ENCODE data around the gene RAB3IL1. TPM values are rescaled to one million over a fixed set of nuclear protein-coding genes. Genes with fewer than 3 reads are reported as not detected.

Gene RAB3IL1
- total RNA-seq, 1 experiment from 2014 or later: 0.40 TPM

Other genes starting within 250 kb of the RAB3IL1 start
- gene DAGLA, start 237.2 kb downstream of the RAB3IL1 start, total RNA-seq (2014; rRNA removed; shearing (Covaris generic)): 0.65 and 0.91 TPM in 2 replicates
- 0.68 and 2.1 TPM in 2 replicates for gene MYRF, start 164.9 kb downstream of the RAB3IL1 start, total RNA-seq (2014; rRNA removed; shearing (Covaris generic))
- gene TMEM258, start 125.0 kb downstream of the RAB3IL1 start, total RNA-seq (2014; rRNA removed; shearing (Covaris generic)): 61.1 and 70.8 TPM in 2 replicates
- 145 and 148 TPM in 2 replicates for gene FEN1, start 124.7 kb downstream of the RAB3IL1 start, total RNA-seq (2014; rRNA removed; shearing (Covaris generic))
- 30.0 and 35.9 TPM in 2 replicates for gene FADS1, start 100.6 kb downstream of the RAB3IL1 start, total RNA-seq (2014; rRNA removed; shearing (Covaris generic))
- gene FADS2, start 89.3 kb downstream of the RAB3IL1 start, total RNA-seq (2014; rRNA removed; shearing (Covaris generic)): 21.3 and 33.8 TPM in 2 replicates
- gene FADS3, start 26.0 kb downstream of the RAB3IL1 start, total RNA-seq (2014; rRNA removed; shearing (Covaris generic)): 24.9 and 43.1 TPM in 2 replicates
- gene BEST1, start 32.8 kb upstream of the RAB3IL1 start, total RNA-seq (2014; rRNA removed; shearing (Covaris generic)): 0.65 TPM in 1 of 2 replicates, not detected in the other
- gene FTH1, start 50.1 kb upstream of the RAB3IL1 start, total RNA-seq (2014; rRNA removed; shearing (Covaris generic)): 184 and 219 TPM in 2 replicates
- gene INCENP, start 206.4 kb upstream of the RAB3IL1 start, total RNA-seq (2014; rRNA removed; shearing (Covaris generic)): 57.0 and 76.3 TPM in 2 replicates

Measured in Daoy (cell line).